Measurements from ENCODE around the gene PRM3.

PRM3 gene

DNA sequence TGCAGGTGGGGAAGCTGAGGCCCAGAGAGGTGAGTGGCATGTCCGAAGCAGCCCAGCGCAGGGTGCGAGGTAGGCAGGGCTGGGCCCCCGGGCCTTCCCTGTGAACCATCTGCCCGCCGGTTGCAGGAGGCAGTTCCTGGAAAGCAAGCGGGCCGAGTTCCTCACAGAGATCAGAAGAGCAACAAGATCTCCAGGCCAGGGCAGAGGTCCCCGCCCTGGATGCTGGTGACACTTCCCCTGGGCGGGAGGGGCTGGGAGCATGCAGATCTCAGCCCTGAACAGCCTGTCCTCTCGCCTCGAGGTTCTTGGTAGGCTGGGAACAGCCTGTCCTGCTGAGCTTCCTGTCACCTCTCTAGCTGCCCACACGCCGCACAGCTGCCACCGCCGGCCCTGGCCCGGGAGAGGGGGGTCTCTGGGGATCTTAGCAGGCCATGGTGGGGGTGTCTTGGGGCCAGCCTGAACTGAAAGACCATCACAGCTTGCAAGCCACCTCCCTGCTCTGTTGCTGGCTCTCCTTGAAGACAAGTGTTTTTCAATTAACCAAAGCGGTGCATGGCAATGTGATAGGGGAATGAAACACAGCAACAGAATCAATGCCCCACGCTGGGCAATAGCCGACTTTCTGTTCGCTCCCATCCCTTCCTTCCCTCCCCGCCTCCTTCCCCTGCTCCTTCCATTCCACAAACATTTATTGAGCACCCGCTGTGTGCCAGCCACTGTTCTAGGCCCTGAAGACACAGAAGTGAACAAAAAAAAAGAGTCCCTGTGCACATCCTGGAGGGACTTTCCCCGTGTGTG is 49.1 kb downstream of the PRM3 start:
- no peak overlapping the region for H3K4me3 ChIP-seq (ENCODE audit: low read depth, low read length, poor library complexity, severe bottlenecking)
- H3K27ac ChIP-seq (ENCODE audit: low read depth, low read length, poor library complexity, severe bottlenecking): no peak overlapping the region
- TF ChIP-seq EZH2 (IDR thresholded peaks at IDR 0.05; ENCODE audit: borderline replicate concordance, low read length): no peak
- TF ChIP-seq CTCF (IDR thresholded peaks at IDR 0.05; ENCODE audit: low read length): no peak

More for the DNA sequence above, 49.1 kb downstream of the PRM3 start:
- no peaks in the 10 kb centered on the region for H3K36me3 ChIP-seq (ENCODE audit: insufficient read depth, low read length)
- no peaks in the 10 kb centered on the region for H3K79me2 ChIP-seq (ENCODE audit: insufficient read depth, low read length)
- H2AFZ ChIP-seq (ENCODE audit: low read length): no peak overlapping the region
- H4K20me1 ChIP-seq (ENCODE audit: insufficient read depth, low read length): no peaks in the 10 kb centered on the region
- H3K27me3 ChIP-seq (ENCODE audit: insufficient read depth, low read length): no peaks in the 10 kb centered on the region; the same call in 1 of the 2 replicates
- no peaks in the 10 kb centered on the region for H3K9me2 ChIP-seq (ENCODE audit: low read depth, low read length)
- no peaks in the 10 kb centered on the region for H3F3A ChIP-seq (ENCODE audit: insufficient read depth, low read length)
- H3K9ac ChIP-seq (ENCODE audit: low read length): no peak overlapping the region
- H3K9me3 ChIP-seq (ENCODE audit: low read length): 0 out of 2 replicates have a peak, but pooled peaks cover 1% of the 10 kb centered on the region
- peak overlapping the region; percentile 50; the same call in 1 of the 2 replicates for H3K4me2 ChIP-seq (ENCODE audit: low read length)
- H3K4me1 ChIP-seq (ENCODE audit: insufficient read depth, low read length, severe bottlenecking): peaks cover 19% of the 10 kb centered on the region
